ENCODE results near the gene SHC3.

SHC3 gene

GRCh38 chr9:89172398-89172797 is 6.2 kb downstream of the SHC3 start:
- Histone ChIP-seq H3K9me3 (ENCODE audit: control insufficient read depth, low read length) (no peaks in the 10 kb centered on the region), H3K4me3 (ENCODE audit: extremely low read depth, insufficient read depth, low read length, poor library complexity, severe bottlenecking) (no peak overlapping the region), H3K4me1 (ENCODE audit: control insufficient read depth, insufficient read depth, low read length, poor library complexity, severe bottlenecking) (no peaks in the 10 kb centered on the region), H3K36me3 (ENCODE audit: control insufficient read depth, insufficient read depth, low read length) (no peaks in the 10 kb centered on the region), H3K27ac (ENCODE audit: low read depth, low read length, severe bottlenecking) (no peak overlapping the region)
- 62 to 75% methylated on average over 1 to 2 of the region's 2 CpGs for WGBS, 2 experiments (ENCODE audit: insufficient coverage in 2 of 2)

GRCh38 chr9:89171693-89172092 is 6.9 kb downstream of the SHC3 start:
- 81 to 83% methylated on average over 2 of the region's 4 CpGs for WGBS, 2 experiments (ENCODE audit: insufficient coverage in 2 of 2)
- Histone ChIP-seq H3K9me3 (ENCODE audit: control insufficient read depth, low read length) (no peaks in the 10 kb centered on the region), H3K27ac (ENCODE audit: low read depth, low read length, severe bottlenecking) (no peak overlapping the region), H3K4me3 (ENCODE audit: extremely low read depth, insufficient read depth, low read length, poor library complexity, severe bottlenecking) (no peak overlapping the region), H3K36me3 (ENCODE audit: control insufficient read depth, insufficient read depth, low read length) (no peaks in the 10 kb centered on the region), H3K4me1 (ENCODE audit: control insufficient read depth, insufficient read depth, low read length, poor library complexity, severe bottlenecking) (no peaks in the 10 kb centered on the region)

GRCh38 chr9:89171231-89171630 is 7.4 kb downstream of the SHC3 start:
- no peak overlapping the region for H3K27ac ChIP-seq (ENCODE audit: low read depth, low read length, severe bottlenecking)
- no peaks in the 10 kb centered on the region for H3K36me3 ChIP-seq (ENCODE audit: control insufficient read depth, insufficient read depth, low read length)
- H3K4me1 ChIP-seq (ENCODE audit: control insufficient read depth, insufficient read depth, low read length, poor library complexity, severe bottlenecking), result no peaks in the 10 kb centered on the region
- no peaks in the 10 kb centered on the region for H3K9me3 ChIP-seq (ENCODE audit: control insufficient read depth, low read length)
- WGBS, 2 experiments (ENCODE audit: insufficient coverage in 2 of 2), result 87 to 89% methylated on average over 3 of the region's 3 CpGs
- no peak overlapping the region for H3K4me3 ChIP-seq (ENCODE audit: extremely low read depth, insufficient read depth, low read length, poor library complexity, severe bottlenecking)

GRCh38 chr9:89168901-89169813 is 9.5 kb downstream of the SHC3 start:
- no peak overlapping the region for H3K4me3 ChIP-seq (ENCODE audit: extremely low read depth, insufficient read depth, low read length, poor library complexity, severe bottlenecking)
- no peaks in the 10 kb centered on the region for H3K36me3 ChIP-seq (ENCODE audit: control insufficient read depth, insufficient read depth, low read length)
- 86 to 92% methylated on average over 3 to 6 of the region's 9 CpGs for WGBS, 2 experiments (ENCODE audit: insufficient coverage in 2 of 2)
- H3K9me3 ChIP-seq (ENCODE audit: control insufficient read depth, low read length), result no peaks in the 10 kb centered on the region
- no peaks in the 10 kb centered on the region for H3K4me1 ChIP-seq (ENCODE audit: control insufficient read depth, insufficient read depth, low read length, poor library complexity, severe bottlenecking)
- no peak overlapping the region for H3K27ac ChIP-seq (ENCODE audit: low read depth, low read length, severe bottlenecking)

- Histone ChIP-seq H3K36me3 (ENCODE audit: control insufficient read depth, insufficient read depth, low read length) (no peaks in the 10 kb centered on the region), H3K9me3 (ENCODE audit: control insufficient read depth, low read length) (no peaks in the 10 kb centered on the region), H3K27ac (ENCODE audit: low read depth, low read length, severe bottlenecking) (no peak overlapping the region), H3K4me1 (ENCODE audit: control insufficient read depth, insufficient read depth, low read length, poor library complexity, severe bottlenecking) (no peaks in the 10 kb centered on the region), H3K4me3 (ENCODE audit: extremely low read depth, insufficient read depth, low read length, poor library complexity, severe bottlenecking) (no peak overlapping the region)
- WGBS, 2 experiments (ENCODE audit: insufficient coverage in 2 of 2), result 93 to 98% methylated on average over 5 of the region's 5 CpGs
Measured at GRCh38 chr9:89167788-89168187, 10.8 kb downstream of the SHC3 start.

GRCh38 chr9:89166852-89167251 is 11.8 kb downstream of the SHC3 start:
- Histone ChIP-seq H3K9me3 (ENCODE audit: control insufficient read depth, low read length) (no peaks in the 10 kb centered on the region), H3K4me3 (ENCODE audit: extremely low read depth, insufficient read depth, low read length, poor library complexity, severe bottlenecking) (no peak overlapping the region), H3K4me1 (ENCODE audit: control insufficient read depth, insufficient read depth, low read length, poor library complexity, severe bottlenecking) (no peaks in the 10 kb centered on the region), H3K36me3 (ENCODE audit: control insufficient read depth, insufficient read depth, low read length) (no peaks in the 10 kb centered on the region), H3K27ac (ENCODE audit: low read depth, low read length, severe bottlenecking) (no peak overlapping the region)
- 71 to 90% methylated on average over 1 to 2 of the region's 4 CpGs for WGBS, 2 experiments (ENCODE audit: insufficient coverage in 2 of 2)

- Histone ChIP-seq H3K9me3 (ENCODE audit: control insufficient read depth, low read length) (no peaks in the 10 kb centered on the region), H3K36me3 (ENCODE audit: control insufficient read depth, insufficient read depth, low read length) (no peaks in the 10 kb centered on the region), H3K4me1 (ENCODE audit: control insufficient read depth, insufficient read depth, low read length, poor library complexity, severe bottlenecking) (no peaks in the 10 kb centered on the region), H3K4me3 (ENCODE audit: extremely low read depth, insufficient read depth, low read length, poor library complexity, severe bottlenecking) (no peak overlapping the region), H3K27ac (ENCODE audit: low read depth, low read length, severe bottlenecking) (no peak overlapping the region)
- WGBS, 2 experiments (ENCODE audit: insufficient coverage in 2 of 2), result 89 to 100% methylated on average over 5 of the region's 6 CpGs
Measured at GRCh38 chr9:89165880-89166279, 12.7 kb downstream of the SHC3 start.

- H3K9me3 ChIP-seq (ENCODE audit: control insufficient read depth, low read length), result no peaks in the 10 kb centered on the region
- H3K4me1 ChIP-seq (ENCODE audit: control insufficient read depth, insufficient read depth, low read length, poor library complexity, severe bottlenecking), result no peaks in the 10 kb centered on the region
- no peak overlapping the region for H3K4me3 ChIP-seq (ENCODE audit: extremely low read depth, insufficient read depth, low read length, poor library complexity, severe bottlenecking)
- no peak overlapping the region for H3K27ac ChIP-seq (ENCODE audit: low read depth, low read length, severe bottlenecking)
- H3K36me3 ChIP-seq (ENCODE audit: control insufficient read depth, insufficient read depth, low read length), result no peaks in the 10 kb centered on the region
Measured at GRCh38 chr9:89165341-89165740, 13.3 kb downstream of the SHC3 start.

- Histone ChIP-seq H3K4me3 (ENCODE audit: extremely low read depth, insufficient read depth, low read length, poor library complexity, severe bottlenecking) (no peak overlapping the region), H3K4me1 (ENCODE audit: control insufficient read depth, insufficient read depth, low read length, poor library complexity, severe bottlenecking) (no peaks in the 10 kb centered on the region), H3K36me3 (ENCODE audit: control insufficient read depth, insufficient read depth, low read length) (no peaks in the 10 kb centered on the region), H3K27ac (ENCODE audit: low read depth, low read length, severe bottlenecking) (no peak overlapping the region), H3K9me3 (ENCODE audit: control insufficient read depth, low read length) (no peaks in the 10 kb centered on the region)
- WGBS, 2 experiments (ENCODE audit: insufficient coverage in 2 of 2), result 87 to 95% methylated on average over 8 of the region's 8 CpGs
Measured at GRCh38 chr9:89161221-89161620, 17.4 kb downstream of the SHC3 start.

- WGBS, 2 experiments (ENCODE audit: insufficient coverage in 2 of 2), result 75 to 87% methylated on average over 2 to 3 of the region's 5 CpGs
- no peaks in the 10 kb centered on the region for H3K36me3 ChIP-seq (ENCODE audit: control insufficient read depth, insufficient read depth, low read length)
- H3K9me3 ChIP-seq (ENCODE audit: control insufficient read depth, low read length), result no peaks in the 10 kb centered on the region
- no peak overlapping the region for H3K27ac ChIP-seq (ENCODE audit: low read depth, low read length, severe bottlenecking)
- no peak overlapping the region for H3K4me3 ChIP-seq (ENCODE audit: extremely low read depth, insufficient read depth, low read length, poor library complexity, severe bottlenecking)
- H3K4me1 ChIP-seq (ENCODE audit: control insufficient read depth, insufficient read depth, low read length, poor library complexity, severe bottlenecking), result no peaks in the 10 kb centered on the region
Measured at GRCh38 chr9:89160806-89161205, 17.8 kb downstream of the SHC3 start.

GRCh38 chr9:89154651-89155336 is 23.8 kb downstream of the SHC3 start:
- peak overlapping the region; percentile 19 for H3K27ac ChIP-seq (ENCODE audit: low read depth, low read length, severe bottlenecking)
- 92% methylated on average over 10 to 13 of the region's 14 CpGs for WGBS, 2 experiments (ENCODE audit: insufficient coverage in 2 of 2)
- no peaks in the 10 kb centered on the region for H3K9me3 ChIP-seq (ENCODE audit: control insufficient read depth, low read length)
- peaks cover 6% of the 10 kb centered on the region for H3K4me1 ChIP-seq (ENCODE audit: control insufficient read depth, insufficient read depth, low read length, poor library complexity, severe bottlenecking)
- no peaks in the 10 kb centered on the region for H3K36me3 ChIP-seq (ENCODE audit: control insufficient read depth, insufficient read depth, low read length)
- H3K4me3 ChIP-seq (ENCODE audit: extremely low read depth, insufficient read depth, low read length, poor library complexity, severe bottlenecking), result no peak overlapping the region
